NCI-H1436 (cell line): ENCODE data around the gene MAZ.
"Not testable (repeated sequence)": the region's sequence is repeated elsewhere in the genome, so short reads cannot be mapped to it uniquely, and the experiment has no call there.

Experiments used
- DNase-seq: peaks from one replicate; lab custom pipeline; 2025; lab: John Stamatoyannopoulos, UW

MAZ gene

DNA sequence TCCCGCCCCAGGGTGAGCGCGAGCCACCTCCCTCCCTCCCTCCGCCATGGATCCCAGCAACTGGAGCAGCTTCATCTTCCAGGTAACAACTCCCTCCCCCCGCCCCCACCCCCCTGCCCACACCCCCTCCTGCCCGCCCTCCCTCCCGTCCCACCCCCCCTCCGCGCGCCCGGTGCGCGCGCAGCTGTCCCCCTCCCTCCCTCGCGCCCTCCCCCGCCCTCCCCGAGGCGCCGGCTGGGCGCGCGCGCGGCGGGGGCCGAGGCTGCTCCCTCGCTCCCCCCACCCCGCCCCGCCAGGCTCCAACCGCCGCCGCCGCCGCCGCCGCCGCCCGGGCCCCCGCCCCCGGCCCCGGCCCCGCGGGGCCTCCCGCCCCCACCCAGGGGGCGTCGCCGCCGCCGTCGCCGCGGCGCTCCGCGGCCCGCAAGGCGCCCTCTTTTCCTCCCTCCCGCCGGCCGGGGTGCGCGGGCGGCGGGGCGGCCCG is at the start of gene MAZ:
Gene MAZ, plus strand, starts transcription at position 431 of the 481 bp plus-strand sequence. CDS start 173 bp downstream, outside the sequence.
- DNase-seq = peak; percentile 93

DNA sequence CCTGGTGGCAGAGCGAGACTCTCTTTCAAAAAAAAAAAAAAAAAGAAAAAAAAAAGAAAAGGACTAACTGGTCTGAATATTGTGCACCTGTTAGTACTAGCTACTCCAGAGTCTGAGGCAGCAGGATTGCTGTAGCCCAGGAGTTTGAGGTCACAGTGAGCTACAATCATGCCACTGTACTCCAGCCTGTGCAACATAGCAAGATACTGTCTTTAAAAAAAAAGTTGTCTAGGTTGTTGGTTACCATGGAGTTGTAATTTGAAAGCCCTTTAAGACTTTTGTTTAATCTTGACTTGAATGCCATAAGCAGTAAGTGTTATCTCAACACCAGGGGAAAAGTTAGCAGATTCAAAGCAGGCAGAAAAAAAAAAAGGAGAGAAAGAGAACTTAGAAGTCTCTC is 49.7 kb upstream of the MAZ start:
- DNase-seq = no peak

DNA sequence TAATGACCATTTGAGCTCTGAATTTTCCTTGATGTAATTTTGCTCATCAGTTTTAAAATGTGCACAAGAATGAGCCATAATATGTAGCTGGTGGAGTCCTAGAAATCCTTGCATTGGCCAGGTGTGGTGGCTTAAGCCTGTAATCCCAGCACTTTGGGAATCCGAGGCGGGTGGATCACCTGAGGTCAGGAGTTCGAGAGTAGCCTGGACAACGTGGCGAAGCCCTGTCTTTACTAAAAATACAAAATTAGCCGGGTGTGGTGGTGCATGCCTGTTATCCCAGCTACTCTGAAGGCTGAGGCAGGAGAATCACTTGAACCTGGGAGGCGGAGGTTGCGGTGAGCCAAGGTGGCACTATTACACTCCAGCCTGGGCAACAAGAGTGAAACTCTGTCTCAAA is 49.2 kb upstream of the MAZ start:
- DNase-seq = not testable (repeated sequence)

DNA sequence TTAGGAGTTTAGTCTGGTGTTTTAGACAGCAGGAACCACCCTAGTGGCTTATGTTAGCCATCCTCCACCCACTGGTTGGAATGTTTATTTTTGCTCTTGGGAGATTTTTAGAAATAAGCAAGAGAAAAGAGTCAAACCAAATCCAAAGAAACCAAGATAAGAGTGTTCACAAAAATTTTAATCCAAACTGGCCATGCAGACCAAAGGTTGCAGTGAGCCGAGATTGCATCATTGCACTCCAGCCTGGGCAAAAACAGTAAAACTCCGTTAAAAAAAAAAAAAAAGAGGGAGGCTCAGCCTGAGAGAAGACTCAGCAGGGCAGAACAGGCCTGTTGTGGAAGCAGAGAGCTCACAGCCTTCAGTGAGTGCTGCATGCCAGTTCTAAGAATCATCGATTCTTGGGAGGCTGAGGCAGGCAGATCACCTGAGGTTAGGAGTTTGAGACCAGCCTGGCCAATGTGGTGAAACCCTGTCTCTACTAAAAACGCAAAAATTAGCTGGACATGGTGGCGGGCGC is 48.3 kb upstream of the MAZ start:
- no peak for DNase-seq

DNA sequence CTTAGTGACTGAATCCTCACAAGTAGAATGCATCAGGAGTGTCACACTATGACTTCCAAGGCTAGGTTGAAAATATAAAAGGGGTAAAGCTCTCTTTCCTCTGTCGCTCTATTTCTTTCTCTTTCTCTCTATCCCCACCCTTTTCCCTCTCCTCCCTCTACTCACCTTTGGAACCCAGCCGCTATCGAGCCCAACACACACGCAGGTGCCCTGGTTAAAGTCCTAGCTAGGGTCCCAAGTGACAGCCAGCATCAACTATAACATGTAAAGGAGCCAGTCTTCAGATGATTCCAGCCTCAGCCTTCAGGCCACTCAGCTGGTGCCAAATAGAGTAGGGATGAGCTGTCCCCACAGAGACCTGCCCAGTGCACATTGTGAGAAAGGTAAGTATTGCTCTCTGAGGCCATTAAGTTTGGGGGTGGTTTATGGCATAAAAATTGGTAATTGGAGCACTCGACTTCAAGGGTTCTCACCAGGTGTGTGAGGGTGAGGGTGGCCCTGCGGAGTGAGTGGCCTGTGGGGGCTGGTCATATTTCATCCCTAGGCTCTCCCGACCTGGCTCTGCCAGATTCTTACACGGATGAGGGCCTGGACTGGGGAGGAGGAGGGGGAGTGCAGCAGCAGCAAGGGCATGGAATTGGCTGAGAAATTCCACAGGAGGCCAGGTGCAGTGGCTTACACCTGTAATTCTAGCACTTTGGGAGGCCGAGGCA is 45.6 kb upstream of the MAZ start:
- no peak for DNase-seq

DNA sequence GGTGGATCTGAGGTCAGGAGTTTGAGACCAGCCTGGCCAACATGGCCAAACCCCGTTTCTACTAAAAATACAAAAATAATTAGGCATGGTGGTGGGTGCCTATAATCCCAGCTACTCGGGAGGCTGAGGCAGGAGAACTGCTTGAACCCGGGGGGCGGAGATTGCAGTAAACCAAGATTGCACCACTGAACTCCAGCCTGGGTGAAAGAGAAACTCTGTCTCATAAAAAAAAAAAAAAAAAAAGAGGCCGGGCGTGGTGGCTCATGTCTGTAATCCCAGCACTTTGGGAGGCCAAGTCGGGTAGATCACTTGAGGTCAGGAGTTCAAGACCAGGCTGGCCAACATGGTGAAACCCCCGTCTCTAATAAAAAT is 45.1 kb upstream of the MAZ start:
- not testable (repeated sequence) for DNase-seq

DNA sequence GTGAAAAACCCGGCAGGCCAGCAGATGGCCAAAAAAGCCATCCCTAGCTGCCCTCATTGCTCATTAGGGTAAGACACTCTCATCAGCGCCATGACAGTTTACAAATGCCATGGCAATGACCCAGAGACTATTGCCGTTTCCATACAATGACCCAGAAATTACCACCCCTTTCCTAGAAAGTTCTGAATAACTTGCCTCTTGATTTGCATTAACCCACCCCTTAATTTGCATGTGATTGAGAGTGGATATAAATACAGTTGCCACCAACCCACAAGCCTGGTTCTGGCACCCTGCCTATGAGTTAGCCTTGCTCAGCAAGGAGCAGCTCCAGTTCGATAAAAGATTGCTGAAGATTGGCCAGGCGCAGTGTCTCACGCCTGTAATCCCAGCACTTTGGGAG is 44.4 kb upstream of the MAZ start:
- no peak for DNase-seq

DNA sequence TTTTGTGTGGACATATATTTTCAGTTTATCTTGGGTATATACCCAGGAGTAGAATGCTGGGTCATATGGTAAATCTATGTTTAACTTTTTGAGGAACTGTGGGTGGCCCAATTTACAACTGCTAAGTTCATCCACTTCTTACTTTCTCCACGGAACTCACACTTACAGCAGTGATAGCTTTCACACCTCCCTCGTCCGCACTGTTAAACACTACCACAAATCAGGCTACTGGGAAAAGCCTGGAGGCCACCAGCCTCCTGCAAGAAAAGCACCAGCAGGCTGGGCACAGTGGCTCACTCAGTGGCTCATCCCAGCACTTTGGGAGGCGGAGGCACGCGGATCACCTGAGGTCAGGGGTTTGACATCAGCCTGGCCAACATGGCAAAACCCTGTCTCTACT is 43.0 kb upstream of the MAZ start:
- DNase-seq = no peak

DNA sequence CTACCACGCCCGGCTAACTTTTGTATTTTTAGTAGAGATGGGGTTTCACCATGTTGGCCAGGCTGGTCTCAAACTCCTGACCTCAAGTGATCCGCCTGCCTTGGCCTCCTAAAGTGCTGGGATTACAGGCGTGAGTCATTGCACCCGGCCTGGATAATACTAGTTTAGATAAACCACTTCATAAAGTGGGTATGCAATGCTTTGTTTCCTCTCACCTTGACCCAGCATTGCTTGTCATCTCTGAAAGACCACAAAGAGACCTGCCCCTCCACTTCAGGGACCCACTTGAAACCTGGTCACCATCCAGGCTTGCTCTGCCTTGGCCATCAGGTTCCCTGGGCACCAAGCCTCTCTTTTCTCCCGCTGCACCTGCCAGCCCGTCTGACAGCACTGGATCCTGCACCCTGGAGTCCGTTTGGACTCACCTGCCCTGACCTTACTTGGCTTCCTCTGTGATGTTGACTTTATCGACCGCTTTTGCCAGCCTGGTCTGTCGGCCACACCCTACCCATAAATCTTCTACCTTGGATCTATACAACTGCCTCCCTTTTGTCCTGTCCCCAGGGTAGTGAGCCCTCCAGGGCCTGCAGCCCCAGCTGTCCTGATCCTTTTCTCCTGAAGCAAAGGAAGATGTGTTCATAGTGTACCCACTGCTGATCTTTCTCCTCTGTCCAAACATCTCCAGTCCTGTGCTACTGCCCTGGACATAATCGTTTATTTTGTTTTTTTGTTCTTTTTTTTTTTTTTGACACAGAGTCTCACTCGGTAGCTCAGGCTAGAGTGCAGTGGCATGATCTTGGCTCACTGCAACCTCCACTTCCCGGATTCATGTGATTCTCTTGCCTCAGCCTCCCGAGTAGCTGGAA is 40.9 kb upstream of the MAZ start:
- DNase-seq = no peak

DNA sequence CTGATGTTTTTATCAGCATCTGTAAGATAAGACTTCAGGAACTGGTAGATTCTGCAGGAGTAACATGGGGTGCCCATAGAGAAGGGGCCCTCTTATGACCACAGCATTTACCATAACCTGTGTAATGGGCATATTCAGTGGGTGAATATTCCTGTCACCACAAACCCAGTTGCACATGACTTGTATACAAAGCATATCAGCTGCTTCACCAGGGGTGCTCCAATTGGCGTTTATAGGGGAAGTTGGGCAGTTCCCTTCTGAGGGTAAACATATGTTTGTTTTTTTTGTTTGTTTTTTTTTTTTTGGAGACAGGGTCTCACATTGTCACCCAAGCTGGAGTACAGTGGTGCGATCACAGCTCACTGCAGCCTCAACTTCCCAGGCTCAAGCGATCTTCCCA is 39.8 kb upstream of the MAZ start:
- no peak for DNase-seq

DNA sequence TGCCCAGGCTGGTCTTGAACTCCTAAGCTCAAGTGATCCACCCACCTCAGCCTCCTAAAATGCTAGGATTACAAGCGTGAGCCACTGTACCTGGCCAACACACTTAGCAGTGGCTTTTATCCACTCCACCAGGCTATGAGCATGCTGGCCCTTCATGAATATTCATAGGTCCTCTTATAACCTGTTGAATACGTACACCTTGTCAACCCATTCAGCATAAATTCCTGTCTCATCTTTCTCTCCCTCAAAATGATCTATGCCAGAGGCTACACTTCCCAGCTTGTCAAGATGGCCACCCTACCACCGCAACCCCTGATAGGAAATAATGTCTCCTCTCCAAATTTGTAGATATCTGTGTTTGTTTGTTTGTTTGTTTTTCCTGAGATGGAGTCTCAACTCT is 39.3 kb upstream of the MAZ start:
- DNase-seq = no peak

DNA sequence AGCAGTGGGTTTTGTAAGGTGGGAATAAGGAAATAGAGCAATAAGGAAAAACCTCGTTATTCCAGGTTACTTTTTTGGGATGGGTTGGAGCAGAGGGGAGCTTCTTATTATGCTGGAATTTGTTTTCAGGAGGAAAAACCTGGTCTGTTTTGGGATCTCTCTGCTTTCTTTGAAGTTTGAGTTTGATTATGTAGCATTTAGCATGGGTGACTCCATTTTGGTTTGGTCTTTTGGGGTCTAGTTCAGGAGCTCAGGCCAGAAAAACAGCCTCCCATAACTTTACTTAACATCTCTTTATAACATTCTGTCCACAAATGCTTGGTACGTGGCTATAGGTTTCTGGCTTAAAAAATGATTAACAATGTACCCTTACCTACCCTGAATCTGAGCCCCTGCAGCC is 36.8 kb upstream of the MAZ start:
- DNase-seq = no peak

DNA sequence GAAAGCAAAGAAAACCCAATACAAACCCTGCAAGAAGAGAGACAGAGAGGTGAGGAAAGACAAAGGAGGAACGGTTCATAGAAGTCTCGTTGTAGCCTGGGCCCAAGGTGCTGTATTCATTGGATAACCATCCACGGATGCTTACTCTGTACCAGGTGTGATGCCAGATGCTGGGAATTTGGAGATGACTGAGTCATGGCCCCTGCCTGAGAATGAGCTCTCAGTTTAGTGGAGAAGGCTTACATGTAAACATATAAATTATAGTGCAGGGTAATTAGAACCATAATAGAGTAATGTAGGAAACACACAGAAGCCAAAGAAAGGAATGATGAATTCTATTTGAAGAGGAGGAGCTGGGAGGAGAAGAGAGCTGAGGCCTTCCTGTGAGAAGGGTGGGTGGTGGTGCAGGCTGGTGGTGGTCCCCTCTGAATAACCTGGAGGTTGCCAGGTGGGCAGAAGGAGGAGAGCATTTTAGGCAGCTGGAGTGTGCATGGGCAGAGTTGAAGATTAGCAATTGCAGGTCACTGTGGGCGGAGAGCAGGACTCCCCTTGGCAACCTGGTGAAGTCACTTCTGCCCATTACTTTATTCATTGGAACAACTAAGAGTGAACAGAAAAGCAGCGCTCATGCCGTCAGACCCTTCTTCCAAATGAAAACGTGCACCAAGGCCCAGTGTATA is 35.9 kb upstream of the MAZ start:
- DNase-seq = no peak

DNA sequence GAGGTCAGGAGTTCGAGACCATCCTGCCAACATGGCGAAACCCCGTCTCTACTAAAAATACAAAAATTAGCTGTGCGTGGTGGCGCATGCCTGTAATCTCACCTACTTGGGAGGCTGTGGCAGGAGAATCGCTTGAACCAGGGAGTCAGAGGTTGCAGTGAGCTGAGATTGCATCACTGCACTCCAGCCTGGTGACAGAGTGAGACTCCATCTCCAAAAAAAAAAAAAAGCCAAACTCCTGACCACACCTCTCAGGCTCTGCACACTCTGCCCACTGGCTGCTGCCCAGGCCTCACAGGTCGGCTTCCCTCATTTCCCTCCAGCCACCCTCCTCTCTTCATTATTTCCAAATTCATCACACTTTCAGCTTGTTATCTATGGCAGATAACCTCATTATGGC is 34.0 kb upstream of the MAZ start:
- not testable (repeated sequence) for DNase-seq

DNA sequence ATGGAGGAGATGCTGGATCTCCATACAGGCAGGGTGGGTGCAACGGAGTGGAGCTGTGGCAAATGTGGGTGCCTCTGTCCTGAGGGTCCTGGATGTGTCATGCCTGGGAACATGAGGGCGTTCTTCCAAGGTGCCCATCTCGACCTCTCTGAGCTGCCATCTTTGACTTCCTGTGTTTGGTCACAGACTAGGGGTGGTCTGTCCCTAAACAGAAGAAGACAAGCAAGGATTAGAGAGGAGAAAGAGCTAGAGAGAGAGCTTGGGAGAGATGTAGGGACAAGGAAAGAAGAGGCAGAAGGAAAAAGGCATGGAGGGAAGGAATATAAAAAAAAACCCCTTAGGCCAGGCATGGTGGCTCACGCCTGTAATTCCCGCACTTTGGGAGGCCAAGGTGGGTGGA is 31.6 kb upstream of the MAZ start:
- DNase-seq = no peak

DNA sequence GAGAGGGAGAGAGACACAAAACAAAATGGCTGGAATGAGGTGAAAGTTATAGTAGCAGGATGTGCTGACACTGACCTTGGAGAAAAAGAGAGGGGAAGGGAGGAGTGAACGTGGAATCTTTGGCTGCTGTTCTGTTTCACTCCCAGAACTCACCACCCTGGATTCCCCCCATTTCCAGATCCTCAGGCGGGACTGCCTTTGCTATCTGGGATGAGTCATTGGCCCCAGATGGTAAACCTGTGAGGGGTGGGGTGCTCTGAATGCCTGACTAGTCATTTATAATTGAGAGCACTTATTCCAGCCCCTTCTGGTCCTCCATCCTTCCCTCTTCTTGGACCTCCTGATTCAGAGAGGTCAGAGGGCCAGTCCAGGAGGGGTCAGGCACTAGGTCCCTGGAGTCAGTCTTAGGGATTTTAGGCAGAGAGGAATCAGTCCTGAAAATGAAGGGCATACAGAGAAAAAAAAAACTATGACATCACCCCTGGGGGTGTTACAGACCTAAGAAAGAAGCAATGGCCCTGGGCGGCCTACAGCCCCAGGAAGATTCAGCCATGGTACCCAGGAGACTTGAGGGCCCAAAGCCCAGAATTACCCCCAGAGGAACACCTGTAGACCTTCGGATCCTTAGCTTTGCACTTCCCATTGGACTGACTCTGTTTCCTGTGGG is 30.5 kb upstream of the MAZ start:
- DNase-seq = no peak

DNA sequence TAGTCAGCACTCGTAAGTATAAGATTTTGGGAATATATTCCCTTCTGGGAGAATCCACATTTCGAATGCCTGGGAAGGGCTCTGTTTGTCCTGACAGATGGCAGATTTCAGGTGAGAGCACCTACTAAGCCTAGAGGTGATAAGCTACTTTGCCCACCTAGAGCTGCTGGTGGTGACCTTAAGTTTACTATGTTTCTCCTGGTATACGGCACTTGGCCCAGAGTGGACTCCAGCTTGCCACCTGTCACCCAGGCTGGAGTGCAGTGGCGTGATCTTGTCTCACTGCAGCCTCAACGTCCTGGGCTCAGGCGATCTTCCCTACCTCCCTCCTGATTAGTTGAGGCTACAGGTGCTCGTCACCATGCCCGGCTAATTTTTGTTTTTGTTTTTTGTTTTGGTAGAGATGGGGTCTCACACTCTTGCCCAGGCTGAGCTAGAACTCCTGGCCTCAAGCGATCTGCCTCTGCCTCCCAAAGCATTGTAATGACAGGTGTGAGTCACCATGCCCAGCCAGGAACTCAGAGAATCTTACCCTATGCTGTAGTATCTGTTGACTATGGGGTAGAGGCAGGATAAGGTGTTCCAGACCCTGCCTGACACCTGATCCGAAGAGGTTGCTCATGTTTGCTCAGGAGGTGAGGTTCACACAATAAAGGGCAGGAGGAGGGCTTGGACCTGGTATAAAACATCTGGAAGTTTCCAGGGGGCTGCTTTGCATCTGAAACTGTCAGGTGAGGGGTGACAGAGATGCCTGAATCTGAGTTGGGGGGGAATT is 28.6 kb upstream of the MAZ start, which contains the start of gene ZG16:
Gene ZG16, plus strand, starts transcription at position 681 of the 775 bp plus-strand sequence. CDS start 1,011 bp downstream, outside the sequence.
- DNase-seq = no peak

DNA sequence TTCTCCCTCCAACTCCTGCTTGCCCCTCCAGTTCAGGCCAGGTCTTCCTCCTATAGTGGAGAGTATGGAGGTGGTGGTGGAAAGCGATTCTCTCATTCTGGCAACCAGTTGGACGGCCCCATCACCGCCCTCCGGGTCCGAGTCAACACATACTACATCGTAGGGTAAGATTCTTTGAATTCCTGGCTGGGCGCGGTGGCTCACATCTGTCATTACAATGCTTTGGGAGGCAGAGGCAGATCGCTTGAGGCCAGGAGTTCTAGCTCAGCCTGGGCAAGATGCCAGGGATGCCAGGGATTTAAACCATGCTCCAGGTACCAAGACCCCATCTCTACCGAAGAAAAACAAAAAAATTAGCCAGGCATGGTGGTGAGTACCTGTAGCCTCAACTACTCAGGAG is 26.9 kb upstream of the MAZ start:
- DNase-seq = no peak

DNA sequence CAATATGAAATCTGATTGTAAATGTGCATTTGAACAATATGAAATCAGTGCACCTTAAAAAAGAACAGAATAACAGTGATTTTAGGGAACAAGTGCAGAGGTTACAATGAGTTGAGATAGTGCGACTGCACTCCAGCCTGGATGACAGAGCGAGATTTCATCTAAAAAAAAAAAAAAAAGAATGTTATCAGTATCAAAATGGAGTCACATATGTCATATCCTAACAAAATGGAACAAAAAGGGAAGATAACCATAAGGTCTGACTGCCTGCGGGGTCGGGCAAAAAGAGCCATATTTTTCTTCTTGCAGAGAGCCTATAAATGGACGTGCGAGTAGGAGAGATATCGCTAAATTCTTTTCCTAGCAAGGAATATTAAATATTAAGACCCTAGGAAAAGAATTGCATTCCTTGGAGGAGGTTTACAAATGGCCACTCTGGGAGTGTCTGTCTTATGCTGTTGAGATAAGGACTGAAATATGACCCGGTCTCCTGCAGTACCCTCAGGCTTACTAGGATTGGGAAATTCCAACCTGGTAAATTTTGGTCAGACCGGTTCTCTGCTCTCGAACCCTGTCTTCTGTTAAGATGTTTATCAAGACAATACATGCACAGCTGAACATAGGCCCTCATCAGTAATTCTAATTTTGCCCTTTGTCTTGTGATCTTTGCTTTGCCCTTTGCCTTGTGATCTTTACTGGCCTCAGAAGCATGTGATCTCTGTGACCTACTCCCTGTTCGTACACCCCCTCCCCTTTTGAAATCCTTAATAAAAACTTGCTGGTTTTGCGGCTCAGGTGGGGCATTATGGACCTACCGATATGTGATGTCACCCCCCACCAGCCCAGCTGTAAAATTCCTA is 23.0 kb upstream of the MAZ start:
- DNase-seq = not testable (repeated sequence)

DNA sequence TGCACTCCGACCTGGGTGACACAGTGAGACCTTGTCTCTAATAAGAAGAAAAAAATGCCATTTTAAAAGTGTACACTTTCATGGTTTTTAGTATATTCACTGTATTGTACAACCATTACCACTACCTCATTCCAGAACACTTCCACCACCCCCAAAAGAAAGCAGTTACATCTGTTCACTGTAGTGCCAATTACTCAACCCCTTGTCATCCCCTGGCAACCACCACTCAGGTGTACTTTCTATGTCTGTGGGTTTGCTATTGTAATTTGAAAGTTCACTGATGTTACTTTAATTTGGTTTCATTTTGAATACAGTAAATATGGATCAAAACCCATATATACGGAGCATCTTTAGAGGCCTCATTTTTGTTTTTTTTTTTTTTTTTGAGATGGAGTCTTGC is 22.2 kb upstream of the MAZ start:
- no peak for DNase-seq
